ENCODE results near the gene ARV1. TPM values are rescaled to one million over a fixed set of nuclear protein-coding genes. Genes with fewer than 3 reads are reported as not detected.
"Not testable (repeated sequence)": the region's sequence is repeated elsewhere in the genome, so short reads cannot be mapped to it uniquely, and the experiment has no call there.

Gene ARV1
- total RNA-seq, 2 experiments from 2014 or later = 15.2 to 15.3 TPM

- H3K9me3 Mint-ChIP-seq = no peaks in the 10 kb centered on the region
These were observed 48.4 kb downstream of the ARV1 start for GRCh38 chr1:231027136-231027925.

GRCh38 chr1:231027971-231028370 lies 49.1 kb downstream of the ARV1 start:
- Mint-ChIP-seq H3K36me3 (ENCODE audit: low read depth) (peaks cover 4% of the 10 kb centered on the region), H3K9me3 (no peaks in the 10 kb centered on the region), H3K4me1 (ENCODE audit: low read depth) (peaks cover 8% of the 10 kb centered on the region), H3K4me3 (no peak overlapping the region), H3K27me3 (no peaks in the 10 kb centered on the region), H3K27ac (no peak overlapping the region)
- DNase-seq (no peak), ATAC-seq (no peak)
- intact Hi-C loops (cut with micrococcal nuclease) = no loop called here
- ChIA-PET POLR2A (interaction anchor here (1.3 kb wide), 1 partner anchor 11 kb away, joined by 5 read pairs; no protein-coding TSS in a partner anchor), CTCF (interaction anchor here (1.0 kb wide), 1 partner anchor 34 kb away, joined by 3 read pairs; no protein-coding TSS in a partner anchor)
- no peak for TF ChIP-seq CTCF (IDR thresholded peaks at IDR 0.05)

More at GRCh38 chr1:231027136-231027925, 48.4 kb downstream of the ARV1 start:
- H3K4me3 Mint-ChIP-seq = no peak overlapping the region
- intact Hi-C loops (cut with micrococcal nuclease) = no loop called here
- DNase-seq = no peak
- TF ChIP-seq CTCF (IDR thresholded peaks at IDR 0.05) = no peak
- H3K27ac Mint-ChIP-seq = no peak overlapping the region
- H3K36me3 Mint-ChIP-seq (ENCODE audit: low read depth) = peaks cover 4% of the 10 kb centered on the region
- no peak for ATAC-seq
- H3K27me3 Mint-ChIP-seq = no peaks in the 10 kb centered on the region
- POLR2A ChIA-PET = no interaction called here
- CTCF ChIA-PET = no interaction called here
- H3K4me1 Mint-ChIP-seq (ENCODE audit: low read depth) = peaks cover 8% of the 10 kb centered on the region

GRCh38 chr1:231028682-231029081 lies 49.8 kb downstream of the ARV1 start:
- DNase-seq = no peak
- TF ChIP-seq CTCF (IDR thresholded peaks at IDR 0.05) = no peak
- Mint-ChIP-seq H3K4me3 (no peak overlapping the region), H3K9me3 (no peaks in the 10 kb centered on the region), H3K36me3 (ENCODE audit: low read depth) (peaks cover 4% of the 10 kb centered on the region), H3K27ac (no peak overlapping the region), H3K27me3 (no peaks in the 10 kb centered on the region), H3K4me1 (ENCODE audit: low read depth) (peaks cover 8% of the 10 kb centered on the region)
- ChIA-PET CTCF (interaction anchor here (1.0 kb wide), 1 partner anchor 35 kb away, joined by 3 read pairs; no protein-coding TSS in a partner anchor), POLR2A (interaction anchor here (1.3 kb wide), 1 partner anchor 10 kb away, joined by 5 read pairs; no protein-coding TSS in a partner anchor)
- ATAC-seq = no peak
- intact Hi-C loops (cut with micrococcal nuclease) = no loop called here

- DNase-seq; intact Hi-C loops (cut with micrococcal nuclease); H3K27ac Mint-ChIP-seq; H3K4me3 Mint-ChIP-seq; ATAC-seq; H3K36me3 Mint-ChIP-seq (ENCODE audit: low read depth); H3K27me3 Mint-ChIP-seq; H3K4me1 Mint-ChIP-seq (ENCODE audit: low read depth); H3K9me3 Mint-ChIP-seq: not testable (repeated sequence)
- CTCF ChIA-PET = interaction anchor here (0.9 kb wide), 1 partner anchor 113 kb away, joined by 3 read pairs; no protein-coding TSS in a partner anchor
- POLR2A ChIA-PET = interaction anchor here (0.9 to 1.3 kb wide), 2 partner anchors 9 to 12 kb away, joined by 3 to 5 read pairs; no protein-coding TSS in a partner anchor
These were observed 50.4 kb downstream of the ARV1 start for GRCh38 chr1:231029247-231029646.

- Mint-ChIP-seq H3K4me3 (no peak overlapping the region), H3K27me3 (no peaks in the 10 kb centered on the region), H3K9me3 (no peaks in the 10 kb centered on the region), H3K4me1 (ENCODE audit: low read depth) (peaks cover 8% of the 10 kb centered on the region), H3K36me3 (ENCODE audit: low read depth) (peaks cover 4% of the 10 kb centered on the region), H3K27ac (no peak overlapping the region)
- ChIA-PET POLR2A (interaction anchor here (0.9 kb wide), 1 partner anchor 11 kb away, joined by 3 read pairs; no protein-coding TSS in a partner anchor), CTCF (interaction anchor here (0.9 kb wide), 1 partner anchor 113 kb away, joined by 3 read pairs; no protein-coding TSS in a partner anchor)
- ATAC-seq = no peak
- DNase-seq = no peak
- intact Hi-C loops (cut with micrococcal nuclease) = loop anchor here (10.0 kb wide), 1 partner anchor 185 kb away; no protein-coding TSS in a partner anchor
- TF ChIP-seq CTCF (IDR thresholded peaks at IDR 0.05) = no peak
These were observed 50.9 kb downstream of the ARV1 start for GRCh38 chr1:231029841-231030240.

Measured in activated CD8-positive, alpha-beta T cell treated with anti-CD3 and anti-CD28 coated beads for 36 hours (primary cell).